HEK293T (cell line): Measurements from ENCODE around the gene ASTE1.

Experiments used
- FOXA1 ChIP-seq: fragments of 450-650 bp; IDR thresholded peaks from 2 replicates; pipeline ENCODE4 v1.6.1; 2016; ENCODE audit warnings: mild to moderate bottlenecking
- PKNOX1 ChIP-seq: fragments of 450-650 bp; IDR thresholded peaks from 2 replicates; pipeline ENCODE4 v1.6.1; 2016
- ZNF384 ChIP-seq: fragments of 450-650 bp; IDR thresholded peaks from 2 replicates; pipeline ENCODE4 v1.6.1; 2016

DNA sequence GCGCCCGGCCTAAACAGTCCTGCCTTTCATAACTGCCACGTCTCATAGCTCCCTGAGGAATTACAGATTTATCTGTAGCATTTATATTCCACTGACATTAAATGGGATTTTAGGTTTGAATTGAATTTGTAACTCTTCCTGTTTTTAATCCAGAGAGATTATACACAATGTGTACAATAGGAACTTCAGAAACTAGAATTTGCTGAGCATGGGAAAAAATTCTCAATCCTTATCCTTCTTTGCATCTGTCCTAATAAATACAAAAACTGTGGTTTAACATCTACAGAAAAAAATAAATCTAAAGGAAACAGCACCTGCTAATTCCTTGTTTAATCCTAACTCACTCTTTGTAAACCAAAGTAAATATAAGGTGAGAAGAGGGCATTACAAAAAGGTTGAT is 2.2 kb upstream of the ASTE1 start:
- TF ChIP-seq PKNOX1 (no peak), FOXA1 (no peak), ZNF384 (no peak)
